Naive B cell (primary cell): ENCODE measurements around the gene SNTG2. TPM values are rescaled to one million over a fixed set of nuclear protein-coding genes. Genes with fewer than 3 reads are reported as not detected.

ENCODE experiments used
- ATAC-seq, 2 donors: fragments of 150-1000 bp; cut with Tn5 transposase; 2 replicates each; pipeline ENCODE4 v1.10.0; 2021; ENCODE audit warnings: low read depth in 2 of 2, mild to moderate bottlenecking in 2 of 2, moderate library complexity in 2 of 2
- DNase-seq: peaks from one replicate; pipeline ENCODE4 v3.0.0; 2022
- H3K27ac Mint-ChIP-seq, 6 donors: one replicate each; pipeline ENCODE4 v1.8.0; 2020 to 2022; ENCODE audit warnings: mild to moderate bottlenecking in 6 of 6, mixed read lengths in 6 of 6, moderate library complexity in 5 of 6, inconsistent platforms in 2 of 6
- H3K27me3 Mint-ChIP-seq, 3 donors: one replicate each; pipeline ENCODE4 v1.8.0; 2021 to 2022; ENCODE audit warnings: mixed read lengths in 3 of 3, mild to moderate bottlenecking in 1 of 3
- H3K36me3 Mint-ChIP-seq, 2 donors: one replicate each; pipeline ENCODE4 v1.8.0; 2020 to 2022; ENCODE audit warnings: mixed read lengths in 2 of 2, inconsistent platforms in 1 of 2, mild to moderate bottlenecking in 1 of 2
- H3K4me1 Mint-ChIP-seq, 3 donors: one replicate each; pipeline ENCODE4 v1.8.0; 2020 to 2022; ENCODE audit warnings: mixed read lengths in 3 of 3, inconsistent platforms in 1 of 3, mild to moderate bottlenecking in 1 of 3, moderate library complexity in 1 of 3
- H3K4me3 Mint-ChIP-seq, 8 donors: one replicate each; pipeline ENCODE4 v1.8.0; 2020 to 2022; ENCODE audit warnings: mild to moderate bottlenecking in 8 of 8, mixed read lengths in 8 of 8, moderate library complexity in 8 of 8, inconsistent platforms in 2 of 8
- H3K9me3 Mint-ChIP-seq, 7 donors: one replicate each; pipeline ENCODE4 v1.8.0; 2020 to 2022; ENCODE audit warnings: mixed read lengths in 7 of 7, mild to moderate bottlenecking in 5 of 7, inconsistent platforms in 2 of 7, moderate library complexity in 1 of 7
- polyA plus RNA-seq, 6 donors: library from polyadenylated mRNA; unstranded; fragments of 300-500 nt; fragmentation: Illumina TruSeq; gene quantifications; one replicate each; pipeline ENCODE4 v1.2.3, GENCODE V29; 2021; ENCODE audit warnings: low read depth in 6 of 6

Gene SNTG2
- polyA plus RNA-seq, 6 donors from 2014 or later = 1.8 to 9.2 (median 4.1) TPM

- H3K9me3 Mint-ChIP-seq = peaks cover 0 to 3% (median 0%) of the 10 kb centered on the region in 7 donors
- ATAC-seq = no peak
- peaks cover 0 to 3% (median 0%) of the 10 kb centered on the region in 3 donors for H3K4me1 Mint-ChIP-seq
- H3K27me3 Mint-ChIP-seq = peaks cover 4 to 7% (median 5%) of the 10 kb centered on the region in 3 donors
- H3K27ac Mint-ChIP-seq = peak overlapping the region in 1 of 6 donors; percentile 68
- H3K4me3 Mint-ChIP-seq = no peak overlapping the region
- H3K36me3 Mint-ChIP-seq = no peaks in the 10 kb centered on the region
- DNase-seq = no peak
These were observed 53.7 kb downstream of the SNTG2 start for GRCh38 chr2:1004398-1004797.

GRCh38 chr2:1010415-1010930 is 59.8 kb downstream of the SNTG2 start:
- ATAC-seq = peak in 1 of 2 donors; percentile 39
- peaks cover 6 to 29% (median 17%) of the 10 kb centered on the region in 3 donors for H3K27me3 Mint-ChIP-seq

GRCh38 chr2:1011006-1011405 is 60.4 kb downstream of the SNTG2 start:
- Mint-ChIP-seq H3K4me3 (peak overlapping the region in 1 of 8 donors; percentile 21), H3K36me3 (no peaks in the 10 kb centered on the region), H3K9me3 (no peaks in the 10 kb centered on the region), H3K27me3 (peaks cover 6 to 29% (median 17%) of the 10 kb centered on the region in 3 donors), H3K27ac (peak overlapping the region in 2 of 6 donors; percentile 73 to 74), H3K4me1 (peaks cover 7 to 17% (median 13%) of the 10 kb centered on the region in 3 donors)
- DNase-seq = no peak
- no peak for ATAC-seq

More at GRCh38 chr2:1010415-1010930, 59.8 kb downstream of the SNTG2 start:
- Mint-ChIP-seq H3K4me3 (peak overlapping the region in 3 of 8 donors; percentile 21 to 40 (median 25)), H3K36me3 (no peaks in the 10 kb centered on the region), H3K9me3 (no peaks in the 10 kb centered on the region), H3K4me1 (peaks cover 7 to 17% (median 13%) of the 10 kb centered on the region in 3 donors), H3K27ac (no peak overlapping the region)
- DNase-seq = no peak

- peaks cover 6 to 29% (median 22%) of the 10 kb centered on the region in 3 donors for H3K27me3 Mint-ChIP-seq
- no peak for DNase-seq
These were observed 61.3 kb downstream of the SNTG2 start for GRCh38 chr2:1011985-1012384.

GRCh38 chr2:1014802-1015201 is 64.2 kb downstream of the SNTG2 start:
- Mint-ChIP-seq H3K9me3 (no peaks in the 10 kb centered on the region), H3K27me3 (peaks cover 4 to 29% (median 24%) of the 10 kb centered on the region in 3 donors)
- no peak for ATAC-seq

More at GRCh38 chr2:1011985-1012384, 61.3 kb downstream of the SNTG2 start:
- no peak for ATAC-seq
- Mint-ChIP-seq H3K4me3 (no peak overlapping the region), H3K4me1 (peaks cover 7 to 17% (median 13%) of the 10 kb centered on the region in 3 donors), H3K9me3 (no peaks in the 10 kb centered on the region), H3K36me3 (no peaks in the 10 kb centered on the region), H3K27ac (no peak overlapping the region)

GRCh38 chr2:1016500-1016899 is 65.9 kb downstream of the SNTG2 start:
- no peak overlapping the region for H3K4me3 Mint-ChIP-seq
- no peaks in the 10 kb centered on the region for H3K4me1 Mint-ChIP-seq
- no peak for DNase-seq
- no peak for ATAC-seq
- no peak overlapping the region for H3K27ac Mint-ChIP-seq
- H3K36me3 Mint-ChIP-seq = no peaks in the 10 kb centered on the region
- peaks cover 0 to 29% (median 18%) of the 10 kb centered on the region in 3 donors for H3K27me3 Mint-ChIP-seq
- H3K9me3 Mint-ChIP-seq = no peaks in the 10 kb centered on the region

More at GRCh38 chr2:1014802-1015201, 64.2 kb downstream of the SNTG2 start:
- Mint-ChIP-seq H3K27ac (no peak overlapping the region), H3K4me3 (no peak overlapping the region), H3K36me3 (no peaks in the 10 kb centered on the region), H3K4me1 (peaks cover 7 to 14% (median 11%) of the 10 kb centered on the region in 3 donors)
- DNase-seq = no peak

- no peaks in the 10 kb centered on the region for H3K9me3 Mint-ChIP-seq
- no peaks in the 10 kb centered on the region for H3K36me3 Mint-ChIP-seq
- H3K27me3 Mint-ChIP-seq = peaks cover 0 to 27% (median 9%) of the 10 kb centered on the region in 3 donors
- peak overlapping the region in 1 of 6 donors; percentile 46 for H3K27ac Mint-ChIP-seq
- ATAC-seq = no peak
- no peaks in the 10 kb centered on the region for H3K4me1 Mint-ChIP-seq
- DNase-seq = no peak
- no peak overlapping the region for H3K4me3 Mint-ChIP-seq
These were observed 67.2 kb downstream of the SNTG2 start for GRCh38 chr2:1017827-1018226.

- H3K27ac Mint-ChIP-seq = no peak overlapping the region
- H3K9me3 Mint-ChIP-seq = no peaks in the 10 kb centered on the region
- no peak overlapping the region for H3K4me3 Mint-ChIP-seq
- H3K4me1 Mint-ChIP-seq = no peaks in the 10 kb centered on the region
- peaks cover 0 to 24% (median 0%) of the 10 kb centered on the region in 3 donors for H3K27me3 Mint-ChIP-seq
- DNase-seq = no peak
- no peak for ATAC-seq
- no peaks in the 10 kb centered on the region for H3K36me3 Mint-ChIP-seq
These were observed 69.6 kb downstream of the SNTG2 start for GRCh38 chr2:1020206-1020605.

- peaks cover 6 to 27% (median 9%) of the 10 kb centered on the region in 3 donors for H3K27me3 Mint-ChIP-seq
- ATAC-seq = no peak
These were observed 71.5 kb downstream of the SNTG2 start for GRCh38 chr2:1022178-1022577.

GRCh38 chr2:1024981-1025380 is 74.3 kb downstream of the SNTG2 start:
- H3K27me3 Mint-ChIP-seq = peaks cover 6 to 28% (median 17%) of the 10 kb centered on the region in 3 donors
- no peaks in the 10 kb centered on the region for H3K36me3 Mint-ChIP-seq
- no peak overlapping the region for H3K4me3 Mint-ChIP-seq
- H3K27ac Mint-ChIP-seq = no peak overlapping the region
- DNase-seq (no peak), ATAC-seq (no peak)
- H3K9me3 Mint-ChIP-seq = no peaks in the 10 kb centered on the region
- H3K4me1 Mint-ChIP-seq = no peaks in the 10 kb centered on the region

More at GRCh38 chr2:1022178-1022577, 71.5 kb downstream of the SNTG2 start:
- Mint-ChIP-seq H3K4me1 (no peaks in the 10 kb centered on the region), H3K4me3 (no peak overlapping the region), H3K9me3 (no peaks in the 10 kb centered on the region), H3K27ac (peak overlapping the region in 1 of 6 donors; percentile 73), H3K36me3 (no peaks in the 10 kb centered on the region)
- DNase-seq = no peak

- Mint-ChIP-seq H3K4me3 (no peak overlapping the region), H3K27me3 (peaks cover 6 to 28% (median 20%) of the 10 kb centered on the region in 3 donors), H3K9me3 (no peaks in the 10 kb centered on the region), H3K36me3 (no peaks in the 10 kb centered on the region), H3K27ac (no peak overlapping the region), H3K4me1 (no peaks in the 10 kb centered on the region)
- DNase-seq (no peak), ATAC-seq (no peak)
These were observed 75.5 kb downstream of the SNTG2 start for GRCh38 chr2:1026141-1026540.

GRCh38 chr2:1028831-1029230 is 78.2 kb downstream of the SNTG2 start:
- no peaks in the 10 kb centered on the region for H3K4me1 Mint-ChIP-seq
- H3K9me3 Mint-ChIP-seq = peaks cover 0 to 5% (median 0%) of the 10 kb centered on the region in 7 donors
- H3K27ac Mint-ChIP-seq = no peak overlapping the region
- no peak overlapping the region for H3K4me3 Mint-ChIP-seq
- no peak for DNase-seq
- ATAC-seq = no peak
- H3K27me3 Mint-ChIP-seq = peaks cover 10 to 29% (median 20%) of the 10 kb centered on the region in 3 donors
- H3K36me3 Mint-ChIP-seq = no peaks in the 10 kb centered on the region

GRCh38 chr2:1032030-1032429 is 81.4 kb downstream of the SNTG2 start:
- no peak for ATAC-seq

GRCh38 chr2:1033069-1033468 is 82.4 kb downstream of the SNTG2 start:
- Mint-ChIP-seq H3K36me3 (no peaks in the 10 kb centered on the region), H3K27me3 (peaks cover 4 to 23% (median 20%) of the 10 kb centered on the region in 3 donors), H3K27ac (no peak overlapping the region), H3K9me3 (peaks cover 0 to 5% (median 3%) of the 10 kb centered on the region in 7 donors), H3K4me3 (no peak overlapping the region), H3K4me1 (peaks cover 0 to 2% (median 0%) of the 10 kb centered on the region in 3 donors)
- DNase-seq (no peak), ATAC-seq (no peak)

More at GRCh38 chr2:1032030-1032429, 81.4 kb downstream of the SNTG2 start:
- Mint-ChIP-seq H3K36me3 (no peaks in the 10 kb centered on the region), H3K27me3 (peaks cover 5 to 21% (median 16%) of the 10 kb centered on the region in 3 donors), H3K4me3 (no peak overlapping the region), H3K27ac (peak overlapping the region in 1 of 6 donors; percentile 29), H3K9me3 (peaks cover 0 to 5% (median 3%) of the 10 kb centered on the region in 7 donors), H3K4me1 (peaks cover 0 to 2% (median 0%) of the 10 kb centered on the region in 3 donors)
- no peak for DNase-seq
